ENCODE data around the gene ADGRA1.
"Not testable (repeated sequence)": the region's sequence is repeated elsewhere in the genome, so short reads cannot be mapped to it uniquely, and the experiment has no call there.

ADGRA1 gene

DNA sequence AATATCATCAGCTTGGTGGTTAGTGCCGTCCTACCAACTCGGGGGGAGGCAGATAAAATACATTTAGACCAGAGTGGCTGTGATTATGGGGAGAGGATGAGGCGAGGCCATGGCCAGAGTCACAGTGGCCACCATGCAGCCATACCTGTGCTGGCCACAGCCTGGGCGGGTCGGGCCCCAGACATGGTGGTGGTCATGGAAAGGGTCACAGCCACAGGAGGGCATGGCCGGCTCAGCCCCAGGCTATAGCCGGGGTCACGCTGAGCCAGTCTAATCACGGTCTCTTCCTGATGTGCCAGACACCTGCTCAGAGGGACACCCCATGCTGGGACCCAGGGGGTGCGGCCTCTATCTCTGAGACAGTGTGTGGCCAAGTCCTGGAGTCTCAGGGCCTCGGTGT lies 10.2 kb downstream of the ADGRA1 start:
- DNase-seq = no peak

DNA sequence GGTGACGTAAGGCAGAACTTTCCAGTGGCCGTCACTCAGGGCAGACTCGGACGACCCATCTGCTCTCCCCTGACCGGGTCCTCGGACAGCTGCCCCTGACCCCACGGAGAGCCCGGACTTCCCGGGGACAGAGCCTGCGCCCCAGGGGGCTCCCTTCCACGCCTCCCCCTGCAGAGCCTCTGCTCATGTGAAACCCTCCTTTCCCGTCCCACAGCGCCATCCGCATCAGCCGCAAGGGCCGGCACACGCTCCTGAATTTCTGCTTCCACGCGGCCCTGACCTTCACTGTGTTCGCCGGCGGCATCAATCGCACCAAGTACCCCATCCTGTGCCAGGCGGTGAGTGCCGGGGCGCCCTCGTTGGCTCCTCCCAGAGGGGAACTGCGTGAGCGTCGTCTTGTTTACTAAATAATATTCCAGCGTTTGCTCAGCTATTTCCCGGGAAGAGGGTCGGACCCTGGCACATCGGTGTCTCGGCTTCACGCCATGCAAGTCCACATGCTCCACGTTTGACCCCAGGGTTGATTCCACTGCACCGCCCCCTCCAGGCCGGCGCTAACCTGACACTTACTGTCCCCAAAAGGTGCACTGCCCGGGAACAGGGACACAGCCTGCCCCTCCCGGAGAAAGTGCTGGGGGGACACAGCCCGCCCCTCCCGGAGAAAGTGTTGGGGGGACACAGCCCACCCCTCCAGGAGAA lies 10.9 kb downstream of the ADGRA1 start:
- DNase-seq = no peak

DNA sequence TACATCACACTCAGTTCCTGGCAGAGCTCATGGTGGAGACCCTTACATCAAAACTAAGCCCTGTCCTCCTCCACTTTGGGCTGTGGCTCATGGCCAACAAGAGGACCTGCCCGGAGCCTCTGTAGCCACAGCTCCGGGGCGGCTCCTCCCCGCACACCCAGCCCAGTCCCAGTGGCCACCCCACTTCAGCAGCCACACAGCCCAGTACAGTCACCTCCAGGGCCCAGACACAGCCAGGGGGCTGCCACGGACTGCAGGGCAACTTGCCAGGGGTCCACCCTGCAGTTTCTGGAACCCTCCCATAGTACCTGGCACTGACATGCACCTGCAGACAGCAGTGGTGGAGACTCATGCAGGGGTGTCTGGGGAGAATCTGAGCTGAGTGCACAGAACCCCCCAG lies 11.8 kb downstream of the ADGRA1 start:
- no peak for DNase-seq

DNA sequence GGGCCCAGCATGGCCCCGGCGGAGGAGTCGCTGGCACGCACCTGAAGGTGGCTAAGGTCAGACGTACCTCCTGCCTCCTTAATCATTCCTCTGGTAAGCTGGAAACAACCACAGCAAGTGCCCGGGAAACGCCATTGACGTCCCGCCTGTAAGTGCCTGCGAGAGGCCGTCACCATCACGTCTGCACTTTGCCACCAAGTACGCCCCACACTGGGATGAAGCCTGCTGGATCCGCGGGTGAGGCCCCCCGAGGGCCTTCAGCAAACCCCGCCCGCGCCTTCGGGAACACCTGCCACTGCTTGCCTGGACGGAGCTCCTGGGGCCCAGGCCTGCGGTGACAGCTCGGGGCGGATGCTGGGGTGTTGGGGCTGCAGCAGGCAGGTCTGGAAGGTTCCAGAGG lies 12.5 kb downstream of the ADGRA1 start:
- DNase-seq = no peak

DNA sequence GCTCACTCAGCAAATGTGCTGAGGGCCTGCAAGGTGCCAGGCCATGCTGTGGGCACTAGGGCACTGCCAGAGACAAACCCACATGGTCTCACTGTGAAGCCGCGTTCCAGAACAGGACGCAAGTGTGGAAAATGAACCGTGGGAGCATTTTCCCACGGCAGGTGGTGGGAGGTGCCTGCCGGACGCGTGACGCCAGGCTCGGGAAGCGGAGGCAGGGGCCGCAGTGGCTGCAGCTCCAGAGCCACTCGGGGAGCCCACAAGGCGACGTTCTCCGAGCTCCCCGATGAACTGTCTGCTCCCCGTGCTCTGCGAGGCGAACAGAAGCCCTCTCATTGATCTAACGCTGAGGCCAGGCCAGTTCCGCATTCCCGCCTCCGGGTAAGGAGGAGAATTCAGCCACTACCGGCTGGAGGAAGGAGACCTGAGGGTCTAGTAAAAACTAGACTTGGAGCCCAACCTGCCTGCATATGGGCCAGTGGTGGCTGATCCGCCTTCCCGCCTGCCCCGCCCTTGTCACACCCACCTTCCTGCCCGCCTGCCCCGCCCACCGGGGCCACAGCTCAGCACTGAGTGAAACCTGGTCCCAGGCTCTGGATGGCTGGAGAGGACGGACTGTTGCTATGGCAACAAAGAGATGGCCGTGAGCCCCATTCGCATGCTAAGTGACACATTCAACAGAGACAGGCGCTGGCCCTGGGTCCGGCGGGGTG lies 13.1 kb downstream of the ADGRA1 start:
- DNase-seq = no peak

DNA sequence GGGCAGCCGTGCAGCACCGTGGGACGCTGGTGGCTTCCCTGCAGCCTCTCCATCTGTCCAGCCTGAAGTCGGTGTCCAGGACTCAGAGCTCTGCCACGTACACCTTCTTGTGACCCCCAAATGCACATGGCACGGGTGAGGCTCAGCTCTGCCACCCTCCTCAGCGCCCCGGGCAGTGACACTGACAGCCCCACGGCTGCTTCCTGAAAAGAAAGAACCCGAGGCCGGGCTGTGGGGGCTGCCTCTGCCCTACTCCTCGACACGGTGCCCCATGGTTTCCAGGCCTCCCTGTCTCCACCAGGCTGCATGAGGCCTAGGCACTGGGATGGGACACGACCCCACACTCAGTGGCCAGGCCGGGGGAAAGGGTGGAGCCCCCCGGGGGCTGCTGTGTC lies 13.7 kb downstream of the ADGRA1 start:
- no peak for DNase-seq

DNA sequence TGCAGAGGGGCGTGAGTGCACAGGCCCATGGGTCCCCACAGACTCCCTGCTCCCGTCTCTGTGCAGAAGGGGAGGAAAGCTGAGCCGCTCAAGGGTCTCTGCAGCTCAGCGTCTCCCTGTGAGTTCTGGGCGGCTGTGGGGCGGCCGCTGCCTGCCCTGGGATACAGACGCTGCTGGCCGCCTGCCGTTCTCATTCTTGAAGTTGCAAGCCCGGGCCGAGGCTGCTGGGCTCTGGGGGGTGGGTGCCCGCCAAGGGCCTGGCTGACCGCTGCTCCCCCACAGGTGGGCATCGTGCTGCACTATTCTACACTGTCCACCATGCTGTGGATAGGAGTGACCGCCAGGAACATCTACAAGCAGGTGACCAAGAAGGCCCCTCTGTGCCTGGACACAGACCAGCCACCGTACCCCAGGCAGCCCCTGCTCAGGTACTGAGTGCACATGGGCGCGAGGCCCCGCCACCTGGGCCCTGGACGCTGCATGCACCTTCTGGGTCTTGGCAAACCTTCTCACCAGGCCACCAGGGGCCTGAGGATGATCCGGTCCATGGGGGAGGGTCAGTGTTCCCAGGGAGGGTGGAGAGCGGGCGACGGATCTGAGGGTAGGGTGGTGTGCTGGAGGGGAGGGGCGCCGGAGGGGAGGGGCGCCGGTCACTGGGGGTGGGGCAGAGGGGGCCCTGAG lies 14.8 kb downstream of the ADGRA1 start:
- no peak for DNase-seq

DNA sequence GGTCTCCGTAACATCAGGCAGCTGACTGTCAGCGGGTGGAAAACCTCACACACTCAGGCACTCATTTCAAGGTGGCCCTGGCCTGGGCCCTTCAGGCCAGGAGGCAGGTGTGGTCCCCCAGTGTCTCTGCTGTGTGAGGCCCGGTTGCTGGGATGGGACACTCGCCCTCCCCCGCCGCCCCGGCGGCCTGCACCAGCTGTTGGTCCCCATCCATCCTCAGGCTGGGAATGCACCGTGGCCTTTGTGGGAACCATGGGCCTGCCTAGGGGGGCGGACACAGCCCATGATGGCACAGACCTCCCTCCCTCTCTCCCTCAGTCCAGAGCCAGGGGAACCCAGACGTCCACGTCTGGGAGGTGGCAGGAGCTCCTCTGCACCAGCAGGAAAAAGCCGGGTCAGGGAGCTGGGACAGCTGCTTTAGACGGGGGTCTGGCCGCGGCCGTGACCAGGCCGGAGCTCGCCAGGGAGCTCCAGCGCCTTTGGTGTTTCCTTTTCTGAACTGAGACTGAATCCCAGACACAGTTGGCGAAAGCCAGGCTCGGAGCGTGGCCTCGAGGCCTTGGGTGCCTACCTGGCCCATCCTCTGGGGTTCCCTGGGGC lies 15.7 kb downstream of the ADGRA1 start:
- no peak for DNase-seq

DNA sequence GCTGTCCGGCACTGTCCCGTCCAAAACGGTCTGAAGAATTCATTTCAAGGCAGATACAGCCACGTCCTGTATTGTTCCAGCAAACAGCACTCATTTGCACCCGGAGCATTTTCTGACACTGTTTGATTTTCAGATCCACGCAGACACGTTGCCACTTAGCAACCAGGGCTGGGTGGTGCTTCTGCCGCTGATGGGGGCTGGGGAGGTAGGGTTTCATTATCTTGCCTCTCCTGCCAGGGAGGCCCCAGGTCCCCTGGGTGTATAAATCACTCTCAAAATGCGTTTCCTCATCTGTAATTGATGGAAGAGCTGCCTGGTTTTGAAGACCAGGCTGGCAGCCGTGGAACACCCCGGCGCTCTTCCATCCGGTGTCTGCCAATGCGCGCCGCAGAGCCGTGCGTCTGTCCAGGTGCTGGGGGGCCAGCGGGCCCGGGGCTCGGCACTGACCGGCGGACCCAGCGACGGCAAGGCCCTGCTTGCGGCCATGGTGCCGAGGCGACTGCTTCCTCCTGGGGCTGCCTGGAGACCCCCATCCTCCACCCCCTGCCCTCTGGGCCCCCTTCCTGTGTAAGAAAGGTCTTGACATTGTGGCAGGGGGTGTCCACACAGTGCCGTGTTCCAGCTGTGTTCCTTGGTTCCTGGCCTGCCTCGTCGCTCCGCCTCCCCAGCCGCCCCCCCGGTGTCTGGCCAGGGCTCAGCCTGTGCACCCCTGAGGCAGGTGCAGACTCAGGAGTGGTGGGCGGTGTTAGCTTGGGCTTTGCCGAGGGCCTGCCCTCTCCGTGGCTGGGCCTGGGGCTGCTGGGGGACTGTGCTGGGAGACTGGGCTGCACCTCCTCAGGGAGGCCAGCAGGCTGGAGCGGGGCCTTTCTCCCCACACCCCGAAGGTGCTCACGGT lies 16.6 kb downstream of the ADGRA1 start:
- no peak for DNase-seq

DNA sequence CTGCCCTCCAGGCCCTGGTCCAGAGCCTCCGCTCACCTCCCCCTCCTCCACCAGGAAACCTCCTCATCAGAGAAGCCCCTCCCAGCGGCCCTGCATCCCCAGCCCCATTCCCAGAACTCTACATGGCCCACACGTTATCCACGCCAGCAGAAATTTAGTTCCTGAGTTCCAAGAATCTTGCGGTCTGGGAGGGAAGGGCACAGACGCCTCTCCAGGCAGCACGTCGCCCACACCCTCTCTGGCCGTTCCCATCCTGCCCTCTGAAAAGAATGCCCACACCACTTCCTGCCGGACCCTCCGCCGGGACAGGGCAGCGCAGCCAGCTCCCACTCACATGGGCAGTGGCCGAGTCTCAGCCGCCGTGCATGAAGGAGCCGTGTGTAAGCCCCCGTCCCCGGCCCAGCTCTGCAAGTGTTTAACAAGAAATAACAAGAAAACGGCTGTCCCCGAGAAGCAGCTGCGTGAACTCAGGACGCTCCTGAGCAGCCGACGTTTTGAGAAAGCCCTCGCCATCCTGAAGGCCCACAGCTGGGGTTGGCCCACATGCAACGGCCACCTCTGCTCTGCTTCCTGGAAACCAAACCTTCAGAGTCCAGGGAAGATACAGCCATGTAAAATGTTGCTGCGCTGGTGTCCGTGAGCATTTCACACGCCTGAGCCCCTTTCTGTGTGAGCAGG lies 17.4 kb downstream of the ADGRA1 start:
- DNase-seq = no peak

DNA sequence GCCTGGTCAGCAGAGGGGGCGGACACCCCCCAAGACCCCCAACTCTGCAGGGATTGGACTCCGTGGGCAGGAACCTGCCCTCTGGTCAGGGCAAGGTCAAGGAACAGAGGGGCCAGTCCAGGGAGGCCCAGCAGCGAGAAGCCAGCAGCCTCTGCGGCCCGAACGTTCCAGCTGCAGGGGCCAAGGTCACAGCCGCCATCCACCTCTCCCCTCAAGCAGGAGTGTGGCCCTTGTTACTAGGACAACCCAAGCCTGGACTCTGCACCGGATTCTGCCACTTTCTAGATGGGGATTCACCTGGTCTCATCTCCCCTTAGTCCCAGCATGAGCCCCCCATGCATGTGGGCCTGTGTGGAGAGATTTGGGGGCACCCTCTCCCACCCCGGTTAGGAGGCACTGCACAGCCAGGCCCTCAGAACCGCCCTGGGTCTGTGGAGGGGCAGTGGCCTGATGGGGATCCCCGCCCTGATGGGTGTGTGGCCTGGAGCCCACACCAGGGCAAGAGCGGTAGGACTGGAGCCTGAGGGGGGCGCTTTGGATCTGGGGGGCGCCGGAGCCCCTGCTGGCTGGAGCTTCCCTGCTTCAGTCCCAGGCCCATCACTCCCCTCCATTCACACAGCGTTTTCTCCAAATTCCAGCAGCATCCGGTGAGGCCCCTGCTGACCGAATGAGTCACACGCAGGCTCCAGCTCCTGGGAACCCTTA lies 18.1 kb downstream of the ADGRA1 start:
- DNase-seq = no peak

DNA sequence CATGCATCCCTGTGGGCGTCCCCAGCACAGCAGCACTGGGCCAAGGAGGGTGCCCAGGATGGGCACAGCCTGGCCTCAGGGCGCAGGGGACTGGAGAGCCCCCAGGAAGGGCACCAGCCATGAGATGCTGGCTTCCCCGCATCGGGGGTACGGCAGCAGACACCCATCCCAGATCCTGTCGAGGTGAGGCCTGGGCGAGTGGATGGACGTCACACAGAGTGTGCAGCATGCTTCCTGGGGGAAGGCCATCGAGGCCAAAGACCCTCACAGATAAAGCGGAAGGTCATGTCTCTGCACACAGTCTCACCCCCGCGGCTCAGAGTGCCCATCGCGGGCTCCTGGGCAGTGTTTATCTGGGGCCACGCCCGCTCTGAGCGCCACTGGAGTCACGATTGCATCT lies 18.8 kb downstream of the ADGRA1 start:
- DNase-seq = no peak

DNA sequence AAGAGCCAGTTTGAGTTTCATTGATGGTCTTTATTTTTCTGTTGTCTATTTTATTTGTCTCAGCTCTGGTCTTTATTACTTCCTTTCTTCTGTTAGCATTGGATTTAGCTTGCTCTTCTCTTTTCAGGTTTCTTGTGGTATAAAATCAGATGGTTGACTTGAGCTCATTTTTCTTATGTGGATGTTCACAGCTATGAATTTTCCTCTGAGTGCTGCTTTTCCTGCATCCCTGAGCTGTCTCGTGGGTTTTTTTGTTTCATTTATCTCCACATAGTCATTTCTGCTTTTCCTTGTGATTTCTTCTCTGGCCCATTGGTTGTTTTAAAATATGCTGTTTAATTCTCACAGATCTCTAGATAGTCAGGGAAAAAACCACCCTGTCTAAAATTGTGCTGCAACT lies 19.7 kb downstream of the ADGRA1 start:
- DNase-seq = no peak

DNA sequence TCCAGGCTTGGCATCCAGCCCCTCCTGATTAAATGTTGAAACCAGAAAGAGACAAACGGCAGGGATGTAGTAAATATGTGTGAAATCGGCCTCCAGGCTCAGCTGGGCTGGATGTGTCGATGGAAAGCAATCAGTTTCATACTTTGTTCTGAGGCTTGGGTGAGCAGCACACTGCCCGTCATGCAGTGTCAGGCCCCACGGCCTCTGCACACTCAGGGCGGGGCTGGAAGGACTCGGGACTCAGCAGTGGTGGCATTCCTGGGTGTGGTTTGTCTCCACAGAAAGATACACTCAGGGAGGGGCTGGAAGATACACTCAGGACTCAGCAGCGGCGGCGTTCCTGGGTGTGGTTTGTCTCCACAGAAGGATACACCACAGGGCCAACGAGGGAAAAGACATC lies 22.0 kb downstream of the ADGRA1 start:
- DNase-seq = no peak

DNA sequence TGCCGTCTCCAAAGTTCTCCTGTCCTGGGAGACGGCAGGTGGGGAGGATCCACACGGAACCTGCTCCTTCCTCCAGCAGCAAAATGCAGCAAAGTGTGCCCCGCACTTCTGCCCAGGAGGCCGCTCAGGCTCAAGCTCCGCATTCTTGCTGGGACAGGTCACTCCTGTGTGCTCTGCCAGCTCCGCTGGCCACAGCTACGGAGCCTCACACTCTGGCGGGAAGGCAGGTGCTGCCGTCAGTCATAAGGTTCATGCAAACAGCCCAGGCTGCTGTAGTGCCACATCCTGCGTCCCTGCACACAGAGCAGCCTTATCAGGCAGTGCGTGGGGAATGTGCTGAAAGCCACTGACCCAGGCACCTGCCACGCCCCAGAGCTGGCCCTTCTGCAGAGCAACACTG lies 22.4 kb downstream of the ADGRA1 start:
- DNase-seq = no peak

DNA sequence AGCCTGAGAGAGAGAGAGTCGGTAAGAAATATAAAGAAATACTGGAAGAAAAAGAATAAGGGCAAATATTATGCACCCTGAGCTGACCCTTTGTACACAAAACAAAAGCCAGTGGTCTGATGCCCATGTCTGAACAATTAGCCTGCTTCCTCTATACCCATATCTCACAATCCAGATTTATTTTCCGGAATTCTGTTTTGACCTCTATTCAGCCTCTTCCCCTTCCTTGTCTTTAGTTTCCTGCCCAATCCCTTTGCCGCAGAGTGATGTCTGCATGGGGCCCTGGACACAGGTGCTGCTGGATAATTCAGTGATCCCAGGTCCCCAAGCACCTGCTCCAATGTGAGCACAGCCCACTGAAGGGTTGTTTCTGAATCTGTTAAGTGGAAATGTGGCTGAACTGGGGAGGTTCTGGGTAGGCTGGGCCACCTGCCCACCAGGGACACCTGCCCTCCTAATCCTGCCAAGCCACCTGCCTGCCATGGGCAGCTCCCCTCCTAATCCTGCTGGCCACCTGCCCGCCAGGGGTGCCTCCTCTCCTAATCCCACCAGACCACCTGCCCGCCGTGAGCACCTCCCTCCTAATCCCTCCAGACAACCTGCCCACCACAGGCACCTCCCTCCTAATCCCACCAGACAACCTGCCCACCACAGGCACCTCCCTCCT lies 23.0 kb downstream of the ADGRA1 start:
- no peak for DNase-seq

DNA sequence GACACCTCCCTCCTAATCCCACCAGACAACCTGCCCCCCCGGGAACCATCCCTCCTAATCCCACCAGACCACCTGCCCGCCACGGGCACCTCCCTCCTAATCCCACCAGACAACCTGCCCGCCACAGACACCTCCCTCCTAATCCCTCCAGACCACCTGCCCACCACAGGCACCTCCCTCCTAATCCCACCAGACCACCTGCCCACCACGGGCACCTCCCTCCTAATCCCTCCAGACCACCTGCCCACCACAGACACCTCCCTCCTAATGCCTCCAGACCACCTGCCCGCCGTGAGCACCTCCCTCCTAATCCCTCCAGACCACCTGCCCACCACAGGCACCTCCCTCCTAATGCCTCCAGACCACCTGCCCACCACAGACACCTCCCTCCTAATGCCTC lies 23.9 kb downstream of the ADGRA1 start:
- DNase-seq = not testable (repeated sequence)

DNA sequence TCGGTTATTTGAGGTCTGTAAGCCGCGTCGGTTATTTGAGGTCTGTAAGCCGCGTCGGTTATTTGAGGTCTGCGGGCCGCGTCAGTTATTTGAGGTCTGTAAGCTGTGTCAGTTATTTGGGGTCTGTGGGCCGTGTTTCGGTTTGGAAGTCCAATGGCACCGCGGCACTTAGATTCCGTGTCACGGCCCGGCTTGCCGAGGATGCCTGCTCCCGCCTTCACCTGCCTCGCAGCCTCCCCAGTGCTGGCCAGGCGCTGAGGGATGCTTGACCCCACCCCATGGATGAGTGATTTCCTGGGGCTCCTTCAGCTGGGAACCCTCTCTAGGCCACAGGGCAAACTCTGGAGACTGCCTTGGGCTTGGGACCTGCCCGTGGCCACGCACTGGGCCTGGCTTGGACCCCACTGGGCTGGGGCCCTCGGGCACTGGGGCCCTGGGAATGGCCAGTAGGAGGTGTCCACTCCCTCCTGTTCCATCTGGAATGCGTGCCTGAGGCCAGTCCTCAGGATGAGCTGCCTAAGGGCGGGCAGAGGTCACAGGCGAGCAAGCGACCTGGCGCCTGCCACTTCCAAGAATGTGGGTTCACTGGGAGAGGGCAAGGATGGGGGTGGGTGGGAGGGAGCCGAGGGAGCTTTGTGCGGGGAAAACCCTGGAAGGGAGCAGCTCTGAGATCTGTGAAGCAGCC lies 25.6 kb downstream of the ADGRA1 start:
- DNase-seq = no peak

DNA sequence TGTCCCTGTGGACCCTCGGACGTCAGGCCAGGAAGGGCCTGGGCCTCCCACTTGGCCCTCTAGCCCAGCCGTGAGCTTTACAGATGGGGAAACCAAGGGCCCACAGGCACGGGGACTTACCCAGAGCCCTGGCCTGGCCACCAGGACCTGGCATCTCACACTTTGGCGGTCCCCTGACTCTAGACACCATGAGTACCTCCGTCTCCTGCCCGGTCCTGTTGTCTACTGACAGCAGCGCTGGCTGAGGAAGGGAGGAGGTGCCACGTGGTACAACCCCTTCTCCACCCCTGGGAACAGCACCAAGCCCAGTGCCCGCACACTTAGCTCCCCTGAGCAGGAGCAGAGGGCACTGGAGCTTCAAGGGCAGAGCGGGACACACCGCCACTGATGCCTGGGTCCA lies 26.1 kb downstream of the ADGRA1 start:
- no peak for DNase-seq

DNA sequence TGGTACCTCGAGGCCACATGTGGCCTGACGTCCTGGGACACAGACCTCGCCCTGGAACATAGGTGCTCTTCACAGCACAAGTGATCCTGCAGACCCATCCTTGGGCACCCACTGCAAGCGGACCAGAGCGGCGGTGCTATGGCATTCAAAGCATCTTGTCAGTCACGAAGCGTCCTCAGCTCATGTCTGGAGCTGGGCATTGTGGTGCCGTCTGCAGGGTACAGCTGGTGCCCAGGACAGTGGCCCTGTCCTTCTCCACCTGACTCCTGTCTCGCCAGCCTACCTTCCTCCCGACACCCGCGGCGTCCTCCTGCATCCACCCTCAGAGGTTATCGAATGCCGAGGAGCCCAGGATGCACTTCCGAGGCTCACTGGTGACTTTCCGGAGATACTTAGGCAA lies 26.5 kb downstream of the ADGRA1 start:
- DNase-seq = no peak
